ENCODE results near the gene FNIP2.
"Not testable (repeated sequence)": the region's sequence is repeated elsewhere in the genome, so short reads cannot be mapped to it uniquely, and the experiment has no call there.

FNIP2 gene

GRCh38 chr4:158768555-158769174, at the start of gene FNIP2:
TSS of gene FNIP2 (plus strand) at chr4:158769026. CDS start at chr4:158769213, 187 bp downstream.
- DNase-seq: peak; percentile 55 to 95 (median 86)
- intact Hi-C loops (cut with DNase I): loop anchor here (5.0 kb wide), 1 partner anchor 84 kb away; no protein-coding TSS in a partner anchor

- no peak for DNase-seq
- intact Hi-C loops (cut with DNase I): loop anchor here (10.0 kb wide), 1 partner anchor 483 kb away; no protein-coding TSS in a partner anchor
Observed at GRCh38 chr4:158721680-158722079, 47.1 kb upstream of the FNIP2 start.

GRCh38 chr4:158722291-158722916, 46.4 kb upstream of the FNIP2 start:
- intact Hi-C loops (cut with DNase I): loop anchor here (10.0 kb wide), 1 partner anchor 482 kb away; no protein-coding TSS in a partner anchor

GRCh38 chr4:158722917-158723793, 45.7 kb upstream of the FNIP2 start, which contains the start of gene PPID:
TSS of gene PPID (minus strand) at chr4:158723396. CDS start at chr4:158723288, 108 bp downstream.
- intact Hi-C loops (cut with DNase I): loop anchor here (10.0 kb wide), 1 partner anchor 482 kb away; no protein-coding TSS in a partner anchor
- DNase-seq: peak; percentile 64 to 93 (median 86)

More at GRCh38 chr4:158722291-158722916, 46.4 kb upstream of the FNIP2 start:
- DNase-seq: peak in 35 of 42 donors; percentile 10 to 72 (median 46)

DNA sequence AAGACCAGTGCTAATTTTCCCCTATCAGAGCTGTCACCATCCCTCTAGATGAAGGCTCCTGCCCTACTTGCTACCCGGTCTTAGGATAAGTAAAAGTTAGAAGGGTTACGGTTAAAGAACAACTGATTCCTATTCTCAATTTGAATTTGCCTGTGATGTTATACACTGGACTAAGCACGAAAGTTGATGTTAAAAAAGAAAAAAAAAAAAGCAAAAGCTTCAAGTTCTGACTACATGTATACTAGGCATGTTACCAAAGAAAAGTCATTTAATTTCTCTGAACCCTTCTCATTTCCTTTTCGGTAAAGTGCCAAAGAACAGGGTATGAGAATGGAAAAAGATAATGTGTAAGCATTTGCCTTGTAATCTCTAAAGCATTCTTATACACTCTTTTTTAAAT, 44.2 kb upstream of the FNIP2 start:
- DNase-seq: no peak
- intact Hi-C loops (cut with DNase I): loop anchor here (5.0 to 10.0 kb wide), 3 partner anchors 38 to 480 kb away; no protein-coding TSS in a partner anchor

- intact Hi-C loops (cut with DNase I): loop anchor here (5.0 to 10.0 kb wide), 3 partner anchors 36 to 478 kb away; no protein-coding TSS in a partner anchor
- DNase-seq: no peak
Observed at GRCh38 chr4:158726633-158727032, 42.2 kb upstream of the FNIP2 start.

GRCh38 chr4:158728236-158728635, 40.6 kb upstream of the FNIP2 start:
- DNase-seq: no peak
- intact Hi-C loops (cut with DNase I): loop anchor here (5.0 to 10.0 kb wide), 3 partner anchors 34 to 477 kb away; no protein-coding TSS in a partner anchor

- intact Hi-C loops (cut with DNase I): loop anchor here (5.0 to 10.0 kb wide), 4 partner anchors 32 to 475 kb away; no protein-coding TSS in a partner anchor
- DNase-seq: peak; percentile 38 to 89 (median 76)
Observed at GRCh38 chr4:158729716-158730559, 38.9 kb upstream of the FNIP2 start.

GRCh38 chr4:158738866-158739265, 30.0 kb upstream of the FNIP2 start:
- no peak for DNase-seq
- intact Hi-C loops (cut with DNase I): no loop called here

DNA sequence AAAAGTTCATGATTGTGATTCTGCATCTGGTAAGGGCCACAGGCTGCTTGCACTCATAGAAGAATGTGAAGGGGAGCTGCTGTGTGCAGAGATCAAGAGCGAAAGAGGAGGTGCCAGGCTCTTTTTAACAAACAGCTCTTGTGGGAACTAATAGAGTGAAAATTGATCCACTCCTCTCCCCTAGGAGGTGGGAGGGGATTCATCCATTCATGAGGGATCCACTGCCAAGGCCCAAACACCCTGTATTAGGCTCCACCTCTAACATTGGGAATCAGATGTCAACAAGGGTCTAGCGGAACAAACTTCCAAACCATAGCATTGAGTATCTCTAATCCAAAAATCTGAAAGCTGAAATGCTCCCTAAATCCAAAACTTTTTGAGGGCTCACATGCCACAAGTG, 29.2 kb upstream of the FNIP2 start:
- DNase-seq: no peak
- intact Hi-C loops (cut with DNase I): no loop called here

GRCh38 chr4:158741326-158742021, 27.4 kb upstream of the FNIP2 start:
- DNase-seq: no peak
- intact Hi-C loops (cut with DNase I): no loop called here

- DNase-seq; intact Hi-C loops (cut with DNase I): not testable (repeated sequence)
Observed at GRCh38 chr4:158746537-158746936, 22.3 kb upstream of the FNIP2 start.

GRCh38 chr4:158750379-158750778, 18.4 kb upstream of the FNIP2 start:
- no peak for DNase-seq
- intact Hi-C loops (cut with DNase I): no loop called here

DNA sequence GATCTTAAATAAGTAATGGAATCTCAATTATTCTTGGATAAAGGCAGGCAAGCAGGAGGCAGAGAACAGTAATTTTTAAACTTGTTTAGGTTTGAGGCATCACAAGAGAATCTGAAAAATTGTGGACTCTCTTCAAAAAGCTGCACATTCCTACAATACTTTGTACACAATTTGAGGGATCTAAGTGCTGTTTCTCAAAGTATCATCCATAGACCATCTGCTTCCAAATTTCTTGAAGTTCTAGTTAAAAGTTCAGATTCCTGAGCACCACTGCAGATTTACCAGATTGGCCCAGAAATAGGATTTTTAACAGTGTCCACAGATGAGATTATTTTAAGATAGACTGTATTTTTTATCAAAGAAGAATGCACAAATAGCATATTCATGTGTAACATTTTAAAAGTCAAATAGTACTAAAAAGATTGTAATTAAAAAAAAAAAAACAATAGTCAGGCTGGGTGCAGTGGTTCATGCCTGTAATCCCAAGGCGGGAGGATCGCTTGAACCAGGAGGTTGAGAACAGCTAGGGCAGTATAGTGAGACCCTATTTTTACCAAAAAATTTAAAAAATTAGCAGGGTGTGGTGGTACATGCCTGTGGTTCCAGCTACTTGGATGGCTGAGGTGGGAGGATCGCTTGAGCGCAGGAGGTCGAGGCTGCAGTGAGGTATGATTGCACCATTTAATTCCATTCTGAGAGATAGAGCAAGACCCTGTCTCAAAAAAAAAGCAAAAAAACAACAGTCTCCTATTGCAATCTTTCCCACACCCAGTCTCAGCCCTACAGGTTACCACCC, 14.2 kb upstream of the FNIP2 start:
- DNase-seq: no peak
- intact Hi-C loops (cut with DNase I): no loop called here

GRCh38 chr4:158755819-158756218, 13.0 kb upstream of the FNIP2 start:
- intact Hi-C loops (cut with DNase I); DNase-seq: not testable (repeated sequence)

DNA sequence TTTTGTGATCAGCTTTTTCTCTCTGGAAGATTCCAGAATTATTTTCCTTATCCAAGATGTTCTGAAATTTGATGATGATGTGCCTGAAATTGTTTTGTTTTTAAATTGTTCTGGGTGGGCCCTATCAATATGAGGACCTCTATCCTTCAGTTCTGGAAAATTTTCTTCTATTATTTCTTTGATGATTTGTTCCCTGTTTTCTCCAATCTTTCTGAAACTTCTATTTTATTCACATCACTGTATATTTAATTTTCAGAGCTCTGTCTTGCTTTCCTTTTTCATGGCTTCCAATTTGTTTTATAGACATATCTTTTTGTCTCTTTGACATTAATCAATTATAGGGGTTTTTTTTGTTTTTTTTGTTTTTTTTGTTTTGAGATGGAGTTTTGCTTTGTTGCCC, 12.2 kb upstream of the FNIP2 start:
- no peak for DNase-seq
- intact Hi-C loops (cut with DNase I): no loop called here

- intact Hi-C loops (cut with DNase I): no loop called here
- DNase-seq: no peak
Observed at GRCh38 chr4:158758142-158758541, 10.7 kb upstream of the FNIP2 start.
